ENCODE data around the gene EYS. TPM values are rescaled to one million over a fixed set of nuclear protein-coding genes. Genes with fewer than 3 reads are reported as not detected.

The EYS gene
- polyA plus RNA-seq, 1 of the 3 experiments (the other 2 are of a cell fraction): 0.05 TPM

DNA sequence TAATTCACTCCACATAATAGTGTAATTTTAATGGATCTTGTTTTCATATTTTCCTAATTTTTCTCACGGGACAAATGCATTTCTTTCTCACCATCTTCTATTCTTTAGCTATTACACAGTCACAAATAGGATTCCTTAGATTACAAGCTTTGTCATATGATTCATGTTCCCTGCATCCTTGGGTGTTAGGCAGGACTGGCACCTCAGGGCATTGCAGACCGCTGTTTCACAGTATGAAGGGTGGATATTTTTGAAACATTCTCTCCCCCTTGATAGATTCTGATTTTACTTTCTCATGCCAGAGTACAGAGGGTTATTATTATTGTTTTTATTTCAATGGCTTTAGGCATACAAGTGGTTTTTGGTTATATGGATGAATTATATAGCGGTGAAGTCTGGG lies 1469.0 kb downstream of the EYS start:
- Histone ChIP-seq H3K9ac (no peak overlapping the region), H3K27ac (ENCODE audit: low read depth in 2 of 2, low read length in 1 of 2) (no peak overlapping the region), H3K9me3 (no peaks in the 10 kb centered on the region), H3K36me3 (replicated peaks in 1 of 2; ENCODE audit: control insufficient read depth in 1 of 2, insufficient read depth in 2 of 2, low read length in 1 of 2) (no peaks in the 10 kb centered on the region), H3K4me1 (ENCODE audit: control insufficient read depth in 1 of 2, insufficient read depth in 2 of 2, low read depth in 1 of 2, low read length in 1 of 2) (no peaks in the 10 kb centered on the region), H3K9me2 (no peaks in the 10 kb centered on the region), H3K4me3 (ENCODE audit: low read depth in 2 of 2, low read length in 1 of 2) (no peak overlapping the region), H3K4me2 (no peak overlapping the region), H4K20me1 (ENCODE audit: insufficient read depth) (no peaks in the 10 kb centered on the region), H3F3A (replicated peaks; ENCODE audit: insufficient read depth) (no peaks in the 10 kb centered on the region), H2AFZ (ENCODE audit: low read depth) (no peak overlapping the region), H3K27me3 (ENCODE audit: insufficient read depth) (no peaks in the 10 kb centered on the region), H3K79me2 (ENCODE audit: insufficient read depth) (no peaks in the 10 kb centered on the region)
- TF ChIP-seq ELF1 (IDR thresholded peaks at IDR 0.05) (no peak), SMC3 (IDR thresholded peaks at IDR 0.05; ENCODE audit: low read depth, low read length) (no peak), FOXM1 (IDR thresholded peaks at IDR 0.05; ENCODE audit: low read depth) (no peak), RCOR1 (IDR thresholded peaks at IDR 0.05; ENCODE audit: low read length) (no peak)
- CTCF ChIA-PET: no interaction called here
- WGBS (ENCODE audit: low lambda C conversion rate): 55% methylated on average over 3 of the region's 3 CpGs
- DNase-seq: no peak
- POLR2A ChIA-PET: no interaction called here

GRCh38 chr6:64233746-64234145 lies 1473.3 kb downstream of the EYS start:
- Histone ChIP-seq H3K9me2 (no peaks in the 10 kb centered on the region), H3K27ac (ENCODE audit: low read depth in 2 of 2, low read length in 1 of 2) (no peak overlapping the region), H3K27me3 (ENCODE audit: insufficient read depth) (no peaks in the 10 kb centered on the region), H4K20me1 (ENCODE audit: insufficient read depth) (no peaks in the 10 kb centered on the region), H3K9me3 (no peaks in the 10 kb centered on the region), H3F3A (replicated peaks; ENCODE audit: insufficient read depth) (no peaks in the 10 kb centered on the region), H3K4me2 (no peak overlapping the region), H2AFZ (ENCODE audit: low read depth) (no peak overlapping the region), H3K9ac (no peak overlapping the region), H3K36me3 (replicated peaks in 1 of 2; ENCODE audit: control insufficient read depth in 1 of 2, insufficient read depth in 2 of 2, low read length in 1 of 2) (no peaks in the 10 kb centered on the region), H3K4me1 (ENCODE audit: control insufficient read depth in 1 of 2, insufficient read depth in 2 of 2, low read depth in 1 of 2, low read length in 1 of 2) (no peaks in the 10 kb centered on the region), H3K4me3 (ENCODE audit: low read depth in 2 of 2, low read length in 1 of 2) (no peak overlapping the region), H3K79me2 (ENCODE audit: insufficient read depth) (no peaks in the 10 kb centered on the region)
- TF ChIP-seq CHD2 (IDR thresholded peaks at IDR 0.05; ENCODE audit: low read length, partially characterized antibody): no peak
- TF ChIP-seq, protein P1, sequence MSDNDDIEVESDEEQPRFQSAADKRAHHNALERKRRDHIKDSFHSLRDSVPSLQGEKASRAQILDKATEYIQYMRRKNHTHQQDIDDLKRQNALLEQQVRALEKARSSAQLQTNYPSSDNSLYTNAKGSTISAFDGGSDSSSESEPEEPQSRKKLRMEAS (IDR thresholded peaks at IDR 0.05; ENCODE audit: low read depth): no peak
- no peak for TF ChIP-seq RXRA (IDR thresholded peaks at IDR 0.05; ENCODE audit: borderline replicate concordance, low read depth)
- no peak for TF ChIP-seq SMC3 (IDR thresholded peaks at IDR 0.05; ENCODE audit: low read depth, low read length)
- TF ChIP-seq CTCF (IDR thresholded peaks at IDR 0.05): no peak
- no peak for TF ChIP-seq EP300 (IDR thresholded peaks at IDR 0.05; ENCODE audit: borderline replicate concordance in 1 of 2, low read depth in 1 of 2, low read length in 1 of 2)
- no peak for TF ChIP-seq NFIC (IDR thresholded peaks at IDR 0.05; ENCODE audit: borderline replicate concordance)
- TF ChIP-seq USF2 (IDR thresholded peaks at IDR 0.05; ENCODE audit: borderline replicate concordance, low read depth, low read length): no peak
- no peak for TF ChIP-seq REST (IDR thresholded peaks at IDR 0.05; ENCODE audit: low read depth, low read length)
- no peak for TF ChIP-seq TAF1 (IDR thresholded peaks at IDR 0.05; ENCODE audit: borderline replicate concordance, low read depth, low read length)
- no peak for TF ChIP-seq RCOR1 (IDR thresholded peaks at IDR 0.05; ENCODE audit: low read length)
- TF ChIP-seq SIN3A (IDR thresholded peaks at IDR 0.05; ENCODE audit: borderline replicate concordance, low read depth, low read length): no peak
- no peak for TF ChIP-seq GATA2 (CRISPR knock-in tag; IDR thresholded peaks at IDR 0.05)
- no peak for TF ChIP-seq MXI1 (IDR thresholded peaks at IDR 0.05; ENCODE audit: low read depth, low read length)
- no peak for TF ChIP-seq TEAD4 (IDR thresholded peaks at IDR 0.05; ENCODE audit: borderline replicate concordance, insufficient read depth)
- CTCF ChIA-PET: no interaction called here
- POLR2A ChIA-PET: no interaction called here
- no peak for DNase-seq
- 39% methylated on average over 3 of the region's 3 CpGs for WGBS (ENCODE audit: low lambda C conversion rate)

All from SK-N-SH (cell line).